HUES48 (cell line): Measurements from ENCODE around the gene BACH2.

Experiments
- H3K27ac ChIP-seq: one replicate; pipeline ENCODE4 v1.7.0; 2013; ENCODE audit warnings: low read depth, low read length, inconsistent platforms
- H3K27me3 ChIP-seq: 2 replicates; pipeline ENCODE4 v1.6.1; 2013; ENCODE audit warnings: mild to moderate bottlenecking, low read length; ENCODE audit not compliant: control insufficient read depth, insufficient read depth
- H3K36me3 ChIP-seq: 2 replicates; pipeline ENCODE4 v1.6.1; 2013; ENCODE audit warnings: low read length; ENCODE audit not compliant: control insufficient read depth, insufficient read depth
- H3K4me1 ChIP-seq: 2 replicates; pipeline ENCODE4 v1.6.1; 2013; ENCODE audit warnings: mild to moderate bottlenecking, low read length; ENCODE audit not compliant: control insufficient read depth, insufficient read depth
- H3K4me3 ChIP-seq: 2 replicates; pipeline ENCODE4 v1.5.1; 2013; ENCODE audit warnings: mild to moderate bottlenecking, low read depth, low read length
- H3K9ac ChIP-seq: 2 replicates; pipeline ENCODE4 v1.6.1; 2013; ENCODE audit warnings: mild to moderate bottlenecking, low read depth, low read length, moderate library complexity
- H3K9me3 ChIP-seq: 2 replicates; pipeline ENCODE4 v1.6.1; 2013; ENCODE audit warnings: low read length; ENCODE audit not compliant: control insufficient read depth, insufficient read depth

BACH2 gene

GRCh38 chr6:90301816-90302215 lies 5.2 kb upstream of the BACH2 start:
- Histone ChIP-seq H3K36me3 (no peaks in the 10 kb centered on the region), H3K9ac (no peak overlapping the region), H3K27me3 (peaks cover 8% of the 10 kb centered on the region; the same call in 1 of the 2 replicates), H3K4me3 (no peak overlapping the region), H3K27ac (no peak overlapping the region), H3K9me3 (no peaks in the 10 kb centered on the region), H3K4me1 (peaks cover 25% of the 10 kb centered on the region)

- H3K9ac ChIP-seq: no peak overlapping the region
- no peaks in the 10 kb centered on the region for H3K9me3 ChIP-seq
- H3K27ac ChIP-seq: no peak overlapping the region
- H3K4me1 ChIP-seq: peaks cover 32% of the 10 kb centered on the region
- no peak overlapping the region for H3K4me3 ChIP-seq
- H3K36me3 ChIP-seq: no peaks in the 10 kb centered on the region
- H3K27me3 ChIP-seq: peaks cover 32% of the 10 kb centered on the region
These were observed 1.9 kb upstream of the BACH2 start for GRCh38 chr6:90298459-90299053.

- Histone ChIP-seq H3K36me3 (no peaks in the 10 kb centered on the region), H3K4me1 (peaks cover 31% of the 10 kb centered on the region), H3K27me3 (peaks cover 38% of the 10 kb centered on the region), H3K27ac (no peak overlapping the region), H3K9me3 (no peaks in the 10 kb centered on the region), H3K4me3 (peak overlapping the region; percentile 78; the same call in 1 of the 2 replicates), H3K9ac (no peak overlapping the region)
These were observed 1.3 kb upstream of the BACH2 start for GRCh38 chr6:90297867-90298381.

- H3K27ac ChIP-seq: peak overlapping the region; percentile 66
- H3K4me3 ChIP-seq: peak overlapping the region; percentile 78
- no peaks in the 10 kb centered on the region for H3K36me3 ChIP-seq
- no peaks in the 10 kb centered on the region for H3K9me3 ChIP-seq
- H3K27me3 ChIP-seq: peaks cover 38% of the 10 kb centered on the region
- peaks cover 30% of the 10 kb centered on the region for H3K4me1 ChIP-seq
- H3K9ac ChIP-seq: peak overlapping the region; percentile 73
These were observed 648 bp upstream of the BACH2 start for GRCh38 chr6:90297115-90297866.

- Histone ChIP-seq H3K27me3 (peaks cover 38% of the 10 kb centered on the region), H3K9me3 (no peaks in the 10 kb centered on the region), H3K4me3 (peak overlapping the region; percentile 78), H3K27ac (no peak overlapping the region), H3K36me3 (no peaks in the 10 kb centered on the region), H3K4me1 (peaks cover 30% of the 10 kb centered on the region), H3K9ac (no peak overlapping the region; the same call in 1 of the 2 replicates)
These were observed 746 bp downstream of the BACH2 start for GRCh38 chr6:90295854-90296340.

GRCh38 chr6:90294989-90295853 lies 1.4 kb downstream of the BACH2 start:
- Histone ChIP-seq H3K27ac (no peak overlapping the region), H3K4me1 (peaks cover 30% of the 10 kb centered on the region), H3K9me3 (no peaks in the 10 kb centered on the region), H3K36me3 (no peaks in the 10 kb centered on the region), H3K4me3 (peak overlapping the region; percentile 78), H3K27me3 (peaks cover 38% of the 10 kb centered on the region), H3K9ac (no peak overlapping the region; the same call in 1 of the 2 replicates)

GRCh38 chr6:90294614-90294988 lies 2.0 kb downstream of the BACH2 start:
- H3K9me3 ChIP-seq: no peaks in the 10 kb centered on the region
- H3K36me3 ChIP-seq: no peaks in the 10 kb centered on the region
- H3K4me1 ChIP-seq: peaks cover 30% of the 10 kb centered on the region
- H3K4me3 ChIP-seq: peak overlapping the region; percentile 78
- H3K27ac ChIP-seq: no peak overlapping the region
- no peak overlapping the region for H3K9ac ChIP-seq
- peaks cover 38% of the 10 kb centered on the region for H3K27me3 ChIP-seq

- peaks cover 38% of the 10 kb centered on the region for H3K27me3 ChIP-seq
These were observed 2.6 kb downstream of the BACH2 start for GRCh38 chr6:90294008-90294511.

GRCh38 chr6:90293319-90293953 lies 3.2 kb downstream of the BACH2 start:
- no peak overlapping the region for H3K9ac ChIP-seq
- no peak overlapping the region for H3K4me3 ChIP-seq
- H3K27ac ChIP-seq: no peak overlapping the region
- H3K36me3 ChIP-seq: no peaks in the 10 kb centered on the region
- peaks cover 30% of the 10 kb centered on the region for H3K4me1 ChIP-seq
- peaks cover 38% of the 10 kb centered on the region for H3K27me3 ChIP-seq
- no peaks in the 10 kb centered on the region for H3K9me3 ChIP-seq

More at GRCh38 chr6:90294008-90294511, 2.6 kb downstream of the BACH2 start:
- Histone ChIP-seq H3K36me3 (no peaks in the 10 kb centered on the region), H3K4me3 (peak overlapping the region; percentile 78; the same call in 1 of the 2 replicates), H3K9me3 (no peaks in the 10 kb centered on the region), H3K4me1 (peaks cover 30% of the 10 kb centered on the region), H3K27ac (no peak overlapping the region), H3K9ac (no peak overlapping the region)

- Histone ChIP-seq H3K4me1 (peaks cover 34% of the 10 kb centered on the region), H3K36me3 (no peaks in the 10 kb centered on the region), H3K9ac (no peak overlapping the region), H3K27ac (no peak overlapping the region), H3K27me3 (peaks cover 30% of the 10 kb centered on the region), H3K4me3 (no peak overlapping the region), H3K9me3 (no peaks in the 10 kb centered on the region)
These were observed 5.1 kb downstream of the BACH2 start for GRCh38 chr6:90291565-90291964.
